WTC11 (cell line): ENCODE data around the gene COX17. TPM values are rescaled to one million over a fixed set of nuclear protein-coding genes. Genes with fewer than 3 reads are reported as not detected.

ENCODE experiments used
- ATAC-seq: fragments of 200-7000 bp; cut with Tn5 transposase; 2 replicates; pipeline ENCODE4 v1.10.0; 2021; ENCODE audit warnings: mild to moderate bottlenecking, moderate library complexity
- CTCF ChIA-PET: fragments of 300-600 bp; sonication (Branson Sonifier 250); formaldehyde crosslinking; loops from one replicate; lab custom pipeline; 2021; ENCODE audit warnings: antibody characterized with exemption; lab: Charles Lee
- POLR2A ChIA-PET: fragments of 350-600 bp; sonication (Branson Sonifier 250); formaldehyde crosslinking; loops from one replicate; lab custom pipeline; 2021; ENCODE audit warnings: antibody characterized with exemption; lab: Charles Lee
- DNase-seq: peaks from one replicate; pipeline ENCODE4 v3.0.0; 2021; ENCODE audit warnings: low spot score
- H3K27ac Mint-ChIP-seq: 2 replicates; pipeline ENCODE4 v1.8.0; 2021; ENCODE audit warnings: mixed read lengths
- H3K27me3 Mint-ChIP-seq: 2 replicates; pipeline ENCODE4 v1.8.0; 2021; ENCODE audit warnings: low read depth, mild to moderate bottlenecking, moderate library complexity, mixed read lengths
- H3K36me3 Mint-ChIP-seq: 2 replicates; pipeline ENCODE4 v1.8.0; 2021; ENCODE audit warnings: mixed read lengths
- H3K4me1 Mint-ChIP-seq: 2 replicates; pipeline ENCODE4 v1.8.0; 2022; ENCODE audit warnings: mixed read lengths
- H3K4me3 Mint-ChIP-seq: 2 replicates; pipeline ENCODE4 v1.8.0; 2021; ENCODE audit warnings: mild to moderate bottlenecking, moderate library complexity, mixed read lengths
- H3K9me3 Mint-ChIP-seq: 2 replicates; pipeline ENCODE4 v1.8.0; 2021; ENCODE audit warnings: mixed read lengths
- ATF2 ChIP-seq: sonication (generic); formaldehyde crosslinking; IDR thresholded peaks from 2 replicates; pipeline ENCODE4 v1.8.1; 2022; ENCODE audit warnings: low read depth, missing genetic modification reagents, borderline replicate concordance
- ELF4 ChIP-seq: sonication (generic); formaldehyde crosslinking; IDR thresholded peaks from 2 replicates; pipeline ENCODE4 v1.8.1; 2022; ENCODE audit warnings: low read depth, mild to moderate bottlenecking, moderate library complexity, missing genetic modification reagents
- IRF1 ChIP-seq: sonication (generic); formaldehyde crosslinking; IDR thresholded peaks from 2 replicates; pipeline ENCODE4 v1.8.0; 2023; ENCODE audit warnings: missing genetic modification reagents
- IRF2 ChIP-seq: sonication (generic); formaldehyde crosslinking; IDR thresholded peaks from 2 replicates; pipeline ENCODE4 v1.8.0; 2022; ENCODE audit warnings: low read depth, missing genetic modification reagents, borderline replicate concordance
- NFATC4 ChIP-seq: fragments of 250-450 bp; sonication (Bioruptor Pico); IDR thresholded peaks from 2 replicates; pipeline ENCODE4 v1.9.0; 2021; ENCODE audit warnings: mild to moderate bottlenecking
- NFE2L1 ChIP-seq: sonication (generic); formaldehyde crosslinking; IDR thresholded peaks from 2 replicates; pipeline ENCODE4 v1.8.1; 2023; ENCODE audit warnings: missing genetic modification reagents
- NR1H2 ChIP-seq: sonication (generic); formaldehyde crosslinking; IDR thresholded peaks from 2 replicates; pipeline ENCODE4 v1.9.0; 2021; ENCODE audit warnings: mild to moderate bottlenecking, moderate library complexity, missing genetic modification reagents
- PRDM15 ChIP-seq: sonication (generic); formaldehyde crosslinking; IDR thresholded peaks from 2 replicates; pipeline ENCODE4 v1.8.0; 2022; ENCODE audit warnings: missing genetic modification reagents
- RORB ChIP-seq: fragments of 250-450 bp; sonication (Bioruptor Pico); IDR thresholded peaks from 2 replicates; pipeline ENCODE4 v1.9.0; 2021; ENCODE audit warnings: mild to moderate bottlenecking
- ZNF263 ChIP-seq: sonication (generic); formaldehyde crosslinking; IDR thresholded peaks from 2 replicates; pipeline ENCODE4 v1.8.1; 2022; ENCODE audit warnings: low read depth, mild to moderate bottlenecking, moderate library complexity, missing genetic modification reagents
- ZNF317 ChIP-seq: sonication (generic); formaldehyde crosslinking; IDR thresholded peaks from 2 replicates; pipeline ENCODE4 v1.8.1; 2023; ENCODE audit warnings: low read depth, mild to moderate bottlenecking, moderate library complexity, missing genetic modification reagents, borderline replicate concordance
- ZNF396 ChIP-seq: fragments of 250-450 bp; sonication (Bioruptor Pico); IDR thresholded peaks from 2 replicates; pipeline ENCODE4 v1.8.0; 2021; ENCODE audit warnings: mild to moderate bottlenecking, moderate library complexity, borderline replicate concordance
- ZNF423 ChIP-seq: fragments of 250-450 bp; sonication (Bioruptor Pico); IDR thresholded peaks from 2 replicates; pipeline ENCODE4 v2.1.2; 2022; ENCODE audit warnings: mild to moderate bottlenecking, moderate library complexity
- ZNF532 ChIP-seq: fragments of 250-450 bp; sonication (Bioruptor Pico); IDR thresholded peaks from 2 replicates; pipeline ENCODE4 v1.9.0; 2021; ENCODE audit warnings: mild to moderate bottlenecking, borderline replicate concordance
- total RNA-seq: library from RNA; stranded (reverse); gene quantifications from 3 replicates; pipeline ENCODE4 v1.2.3, GENCODE V29; 2021
- TF ChIP-seq, protein P1 (sequence below): fragments of 250-450 bp; sonication (Bioruptor Pico); IDR thresholded peaks from 2 replicates; pipeline ENCODE4 v1.9.0; 2021; ENCODE audit warnings: mild to moderate bottlenecking
- TF ChIP-seq, protein P2 (sequence below): sonication (generic); formaldehyde crosslinking; IDR thresholded peaks from 2 replicates; pipeline ENCODE4 v1.8.1; 2022; ENCODE audit warnings: low read depth, mild to moderate bottlenecking, moderate library complexity, missing genetic modification reagents, borderline replicate concordance
- TF ChIP-seq, protein P3 (sequence below): sonication (generic); formaldehyde crosslinking; IDR thresholded peaks from 2 replicates; pipeline ENCODE4 v1.8.0; 2023; ENCODE audit warnings: missing genetic modification reagents, mild to moderate bottlenecking, borderline replicate concordance

The COX17 gene
- total RNA-seq, 1 experiment from 2014 or later, result 56.0 TPM

DNA sequence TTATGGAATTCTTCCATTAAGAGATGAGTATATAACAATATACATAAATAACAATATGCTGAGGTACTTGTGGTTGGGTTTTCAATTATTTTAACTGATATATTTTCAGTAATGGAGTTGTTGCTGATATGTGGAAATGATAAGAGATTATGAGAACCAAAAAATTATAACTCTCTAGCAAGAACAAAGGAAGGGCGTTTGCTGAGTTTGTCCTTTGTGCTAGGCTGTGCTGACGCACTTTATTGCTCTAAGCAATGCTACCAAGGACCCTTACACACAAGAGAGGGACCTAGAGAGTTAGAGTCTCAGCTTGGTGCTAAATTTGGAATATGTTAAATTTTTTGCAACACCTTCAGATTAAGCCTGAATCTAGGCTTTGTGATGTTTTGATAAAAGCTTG, 49.7 kb upstream of the COX17 start:
- Mint-ChIP-seq H3K4me3 (no peak overlapping the region), H3K4me1 (0 out of 2 replicates have a peak, but pooled peaks cover 1% of the 10 kb centered on the region), H3K27me3 (no peaks in the 10 kb centered on the region), H3K36me3 (no peaks in the 10 kb centered on the region), H3K9me3 (no peaks in the 10 kb centered on the region), H3K27ac (no peak overlapping the region)
- TF ChIP-seq RORB (CRISPR knock-in tag) (no peak), ZNF263 (CRISPR knock-in tag) (no peak), ELF4 (CRISPR knock-in tag) (no peak), NFATC4 (CRISPR knock-in tag) (no peak), NR1H2 (CRISPR knock-in tag) (no peak), ZNF396 (CRISPR knock-in tag) (no peak), ZNF317 (CRISPR knock-in tag) (no peak), NFE2L1 (CRISPR knock-in tag) (no peak), PRDM15 (CRISPR knock-in tag) (no peak), ZNF532 (CRISPR knock-in tag) (no peak), IRF1 (CRISPR knock-in tag) (no peak), ZNF423 (CRISPR knock-in tag) (no peak), ATF2 (CRISPR knock-in tag) (no peak), IRF2 (CRISPR knock-in tag) (no peak)
- TF ChIP-seq, protein P1, sequence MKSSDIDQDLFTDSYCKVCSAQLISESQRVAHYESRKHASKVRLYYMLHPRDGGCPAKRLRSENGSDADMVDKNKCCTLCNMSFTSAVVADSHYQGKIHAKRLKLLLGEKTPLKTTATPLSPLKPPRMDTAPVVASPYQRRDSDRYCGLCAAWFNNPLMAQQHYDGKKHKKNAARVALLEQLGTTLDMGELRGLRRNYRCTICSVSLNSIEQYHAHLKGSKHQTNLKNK (CRISPR knock-in tag), result no peak
- TF ChIP-seq, protein P2, sequence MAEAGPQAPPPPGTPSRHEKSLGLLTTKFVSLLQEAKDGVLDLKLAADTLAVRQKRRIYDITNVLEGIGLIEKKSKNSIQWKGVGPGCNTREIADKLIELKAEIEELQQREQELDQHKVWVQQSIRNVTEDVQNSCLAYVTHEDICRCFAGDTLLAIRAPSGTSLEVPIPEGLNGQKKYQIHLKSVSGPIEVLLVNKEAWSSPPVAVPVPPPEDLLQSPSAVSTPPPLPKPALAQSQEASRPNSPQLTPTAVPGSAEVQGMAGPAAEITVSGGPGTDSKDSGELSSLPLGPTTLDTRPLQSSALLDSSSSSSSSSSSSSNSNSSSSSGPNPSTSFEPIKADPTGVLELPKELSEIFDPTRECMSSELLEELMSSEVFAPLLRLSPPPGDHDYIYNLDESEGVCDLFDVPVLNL, result no peak
- TF ChIP-seq, protein P3, sequence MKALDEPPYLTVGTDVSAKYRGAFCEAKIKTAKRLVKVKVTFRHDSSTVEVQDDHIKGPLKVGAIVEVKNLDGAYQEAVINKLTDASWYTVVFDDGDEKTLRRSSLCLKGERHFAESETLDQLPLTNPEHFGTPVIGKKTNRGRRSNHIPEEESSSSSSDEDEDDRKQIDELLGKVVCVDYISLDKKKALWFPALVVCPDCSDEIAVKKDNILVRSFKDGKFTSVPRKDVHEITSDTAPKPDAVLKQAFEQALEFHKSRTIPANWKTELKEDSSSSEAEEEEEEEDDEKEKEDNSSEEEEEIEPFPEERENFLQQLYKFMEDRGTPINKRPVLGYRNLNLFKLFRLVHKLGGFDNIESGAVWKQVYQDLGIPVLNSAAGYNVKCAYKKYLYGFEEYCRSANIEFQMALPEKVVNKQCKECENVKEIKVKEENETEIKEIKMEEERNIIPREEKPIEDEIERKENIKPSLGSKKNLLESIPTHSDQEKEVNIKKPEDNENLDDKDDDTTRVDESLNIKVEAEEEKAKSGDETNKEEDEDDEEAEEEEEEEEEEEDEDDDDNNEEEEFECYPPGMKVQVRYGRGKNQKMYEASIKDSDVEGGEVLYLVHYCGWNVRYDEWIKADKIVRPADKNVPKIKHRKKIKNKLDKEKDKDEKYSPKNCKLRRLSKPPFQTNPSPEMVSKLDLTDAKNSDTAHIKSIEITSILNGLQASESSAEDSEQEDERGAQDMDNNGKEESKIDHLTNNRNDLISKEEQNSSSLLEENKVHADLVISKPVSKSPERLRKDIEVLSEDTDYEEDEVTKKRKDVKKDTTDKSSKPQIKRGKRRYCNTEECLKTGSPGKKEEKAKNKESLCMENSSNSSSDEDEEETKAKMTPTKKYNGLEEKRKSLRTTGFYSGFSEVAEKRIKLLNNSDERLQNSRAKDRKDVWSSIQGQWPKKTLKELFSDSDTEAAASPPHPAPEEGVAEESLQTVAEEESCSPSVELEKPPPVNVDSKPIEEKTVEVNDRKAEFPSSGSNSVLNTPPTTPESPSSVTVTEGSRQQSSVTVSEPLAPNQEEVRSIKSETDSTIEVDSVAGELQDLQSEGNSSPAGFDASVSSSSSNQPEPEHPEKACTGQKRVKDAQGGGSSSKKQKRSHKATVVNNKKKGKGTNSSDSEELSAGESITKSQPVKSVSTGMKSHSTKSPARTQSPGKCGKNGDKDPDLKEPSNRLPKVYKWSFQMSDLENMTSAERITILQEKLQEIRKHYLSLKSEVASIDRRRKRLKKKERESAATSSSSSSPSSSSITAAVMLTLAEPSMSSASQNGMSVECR (CRISPR knock-in tag), result no peak
- CTCF ChIA-PET, result no interaction called here
- no peak for DNase-seq
- no peak for ATAC-seq
- POLR2A ChIA-PET, result no interaction called here
